ENCODE data around the gene SUSD6.

Gene SUSD6

GRCh38 chr14:69611172-69612013 is at the start of gene SUSD6:
SUSD6 (plus strand) TSS chr14:69611596; CDS start chr14:69658593, 46,997 bp downstream.
- peak; percentile 90 for DNase-seq

GRCh38 chr14:69561893-69562292 is 49.5 kb upstream of the SUSD6 start:
- peak; percentile 48 for DNase-seq

GRCh38 chr14:69567563-69567962 is 43.8 kb upstream of the SUSD6 start:
- DNase-seq, result no peak

- no peak for DNase-seq
These were observed 41.5 kb upstream of the SUSD6 start for GRCh38 chr14:69569859-69570258.

GRCh38 chr14:69570836-69571330 is 40.5 kb upstream of the SUSD6 start:
- no peak for DNase-seq

- no peak for DNase-seq
These were observed 39.9 kb upstream of the SUSD6 start for GRCh38 chr14:69571449-69572029.

GRCh38 chr14:69572030-69572840 is 39.2 kb upstream of the SUSD6 start:
- no peak for DNase-seq

- no peak for DNase-seq
These were observed 38.6 kb upstream of the SUSD6 start for GRCh38 chr14:69572841-69573135.

GRCh38 chr14:69573205-69573830 is 38.1 kb upstream of the SUSD6 start:
- no peak for DNase-seq

GRCh38 chr14:69573831-69574262 is 37.5 kb upstream of the SUSD6 start:
- DNase-seq, result peak; percentile 48

- DNase-seq, result peak; percentile 77
These were observed 37.0 kb upstream of the SUSD6 start, which contains the start of gene CCDC177 for GRCh38 chr14:69574263-69574953. CCDC177 (minus strand) TSS chr14:69574871; CDS start chr14:69573622, 1,249 bp downstream.

GRCh38 chr14:69574954-69575295 is 36.5 kb upstream of the SUSD6 start:
- peak; percentile 30 for DNase-seq

- no peak for DNase-seq
These were observed 31.9 kb upstream of the SUSD6 start for GRCh38 chr14:69579476-69579875.

- peak; percentile 65 for DNase-seq
These were observed 31.3 kb upstream of the SUSD6 start for GRCh38 chr14:69580009-69580577.

- no peak for DNase-seq
These were observed 30.0 kb upstream of the SUSD6 start for GRCh38 chr14:69581316-69581935.

GRCh38 chr14:69582212-69582611 is 29.2 kb upstream of the SUSD6 start:
- DNase-seq, result no peak

- DNase-seq, result no peak
These were observed 28.6 kb upstream of the SUSD6 start for GRCh38 chr14:69582829-69583228.

GRCh38 chr14:69584389-69584788 is 27.0 kb upstream of the SUSD6 start:
- no peak for DNase-seq

- no peak for DNase-seq
These were observed 25.0 kb upstream of the SUSD6 start for GRCh38 chr14:69586404-69586803.

GRCh38 chr14:69587389-69587788 is 24.0 kb upstream of the SUSD6 start:
- DNase-seq, result no peak

- DNase-seq, result no peak
These were observed 20.1 kb upstream of the SUSD6 start for GRCh38 chr14:69591317-69591716.

Measured in NCI-H146 (cell line).